ENCODE data around the gene STRN4. TPM values are rescaled to one million over a fixed set of nuclear protein-coding genes. Genes with fewer than 3 reads are reported as not detected.
A peak's percentile ranks its signal among the peaks of the same experiment; 100 is the strongest.
"Not testable (repeated sequence)": the region's sequence is repeated elsewhere in the genome, so short reads cannot be mapped to it uniquely, and the experiment has no call there.

Gene STRN4
- total RNA-seq, 1 donor from 2014 or later: 105 TPM

GRCh38 chr19:46775642-46776258 is 29.5 kb upstream of the STRN4 start:
- Mint-ChIP-seq H3K4me1 (ENCODE audit: unreplicated experiment) (peaks cover 3% of the 10 kb centered on the region), H3K27ac (no peak overlapping the region), H3K4me3 (no peak overlapping the region), H3K36me3 (peaks cover 13% of the 10 kb centered on the region), H3K27me3 (no peaks in the 10 kb centered on the region), H3K9me3 (no peaks in the 10 kb centered on the region)
- no peak for DNase-seq (ENCODE audit: extremely low spot score, unreplicated experiment)
- no peak for TF ChIP-seq CTCF (conservative IDR thresholded peaks at IDR 0.05)

GRCh38 chr19:46773018-46773399 is 26.8 kb upstream of the STRN4 start:
- Mint-ChIP-seq H3K9me3 (no peaks in the 10 kb centered on the region), H3K4me3 (no peak overlapping the region), H3K4me1 (ENCODE audit: unreplicated experiment) (peaks cover 16% of the 10 kb centered on the region), H3K36me3 (peaks cover 13% of the 10 kb centered on the region), H3K27me3 (no peaks in the 10 kb centered on the region), H3K27ac (no peak overlapping the region)
- no peak for TF ChIP-seq CTCF (conservative IDR thresholded peaks at IDR 0.05)
- no peak for DNase-seq (ENCODE audit: extremely low spot score, unreplicated experiment)

GRCh38 chr19:46772170-46773017 is 26.1 kb upstream of the STRN4 start:
- no peak for TF ChIP-seq CTCF (conservative IDR thresholded peaks at IDR 0.05)
- Mint-ChIP-seq H3K9me3 (no peaks in the 10 kb centered on the region), H3K36me3 (peaks cover 10% of the 10 kb centered on the region), H3K4me3 (no peak overlapping the region), H3K4me1 (ENCODE audit: unreplicated experiment) (peaks cover 16% of the 10 kb centered on the region), H3K27ac (no peak overlapping the region), H3K27me3 (no peaks in the 10 kb centered on the region)
- no peak for DNase-seq (ENCODE audit: extremely low spot score, unreplicated experiment)

- peak overlapping the region; percentile 69 for H3K27ac Mint-ChIP-seq
Observed at GRCh38 chr19:46768746-46769145, 22.5 kb upstream of the STRN4 start.

GRCh38 chr19:46766569-46767317 is 20.5 kb upstream of the STRN4 start:
- Mint-ChIP-seq H3K4me3 (peak overlapping the region; percentile 32), H3K36me3 (peaks cover 4% of the 10 kb centered on the region), H3K9me3 (no peaks in the 10 kb centered on the region), H3K27ac (peak overlapping the region; percentile 48), H3K27me3 (no peaks in the 10 kb centered on the region), H3K4me1 (ENCODE audit: unreplicated experiment) (peaks cover 24% of the 10 kb centered on the region)
- peak; percentile 81 for TF ChIP-seq CTCF (conservative IDR thresholded peaks at IDR 0.05)
- DNase-seq (ENCODE audit: extremely low spot score, unreplicated experiment): no peak

More at GRCh38 chr19:46768746-46769145, 22.5 kb upstream of the STRN4 start:
- not testable (repeated sequence) for H3K36me3 Mint-ChIP-seq; DNase-seq (ENCODE audit: extremely low spot score, unreplicated experiment); H3K9me3 Mint-ChIP-seq; H3K4me3 Mint-ChIP-seq; H3K27me3 Mint-ChIP-seq
- peaks cover 24% of the 10 kb centered on the region for H3K4me1 Mint-ChIP-seq (ENCODE audit: unreplicated experiment)
